GM18858 (cell line): Measurements from ENCODE around the gene WNK1.
"Not testable (repeated sequence)": the region's sequence is repeated elsewhere in the genome, so short reads cannot be mapped to it uniquely, and the experiment has no call there.

Experiments used
- ATAC-seq: cut with Tn5 transposase; IDR thresholded peaks from one replicate; pipeline ENCODE4 v1.9.1; 2021; ENCODE audit not compliant: unreplicated experiment

Gene WNK1

GRCh38 chr12:751999-752694 lies at the start of gene WNK1:
Gene WNK1, plus strand, starts transcription at chr12:752579. Its CDS starts 987 bp downstream, at chr12:753566.
- peak; percentile 35 for ATAC-seq

- ATAC-seq, result no peak
These were observed 47.7 kb upstream of the WNK1 start for GRCh38 chr12:704516-705242.

DNA sequence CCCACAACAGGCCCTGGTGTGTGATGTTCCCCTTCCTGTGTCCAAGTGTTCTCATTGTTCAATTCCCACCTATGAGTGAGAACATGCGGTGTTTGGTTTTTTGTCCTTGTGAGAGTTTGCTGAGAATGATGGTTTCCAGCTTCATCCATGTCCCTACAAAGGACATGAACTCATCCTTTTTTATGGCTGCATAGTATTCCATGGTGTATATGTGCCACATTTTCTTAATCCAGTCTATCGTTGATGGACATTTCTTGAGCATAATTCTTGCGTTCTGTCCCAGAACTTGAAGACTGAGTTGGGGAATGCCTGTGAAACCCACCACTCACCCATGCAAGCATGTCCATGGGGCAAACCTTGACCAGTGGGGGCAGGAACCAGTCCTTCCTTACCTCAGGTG lies 44.3 kb upstream of the WNK1 start:
- ATAC-seq, result not testable (repeated sequence)

DNA sequence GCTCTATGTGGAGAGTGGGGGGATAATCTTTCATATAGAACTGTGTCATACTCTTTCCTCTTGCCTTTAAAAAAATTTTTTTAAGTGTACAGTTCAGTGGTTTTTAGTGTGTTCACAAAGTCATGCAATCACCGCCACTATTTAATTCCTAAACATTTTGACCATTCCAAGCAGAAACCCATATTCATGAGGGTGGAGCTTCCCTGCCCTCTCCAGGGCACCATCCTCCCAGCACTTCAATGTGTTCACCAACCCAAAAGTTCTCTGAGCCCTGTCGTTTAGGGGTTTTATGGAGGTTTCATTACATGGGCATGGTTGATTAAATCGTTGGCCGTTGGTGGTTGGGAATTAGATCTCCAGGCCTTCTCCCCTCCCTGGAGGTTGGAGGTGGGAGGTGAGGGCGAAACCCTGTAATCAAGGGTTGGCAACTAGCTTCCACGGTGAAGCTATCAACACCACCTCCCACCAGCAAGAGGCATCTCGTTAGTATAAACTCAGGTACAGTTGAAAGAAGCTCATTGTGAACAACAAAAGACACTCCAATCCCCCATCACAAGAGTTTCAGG lies 42.8 kb upstream of the WNK1 start:
- ATAC-seq, result no peak

- ATAC-seq, result no peak
These were observed 40.1 kb upstream of the WNK1 start for GRCh38 chr12:712172-712863.

- no peak for ATAC-seq
These were observed 39.0 kb upstream of the WNK1 start for GRCh38 chr12:713281-713875.

DNA sequence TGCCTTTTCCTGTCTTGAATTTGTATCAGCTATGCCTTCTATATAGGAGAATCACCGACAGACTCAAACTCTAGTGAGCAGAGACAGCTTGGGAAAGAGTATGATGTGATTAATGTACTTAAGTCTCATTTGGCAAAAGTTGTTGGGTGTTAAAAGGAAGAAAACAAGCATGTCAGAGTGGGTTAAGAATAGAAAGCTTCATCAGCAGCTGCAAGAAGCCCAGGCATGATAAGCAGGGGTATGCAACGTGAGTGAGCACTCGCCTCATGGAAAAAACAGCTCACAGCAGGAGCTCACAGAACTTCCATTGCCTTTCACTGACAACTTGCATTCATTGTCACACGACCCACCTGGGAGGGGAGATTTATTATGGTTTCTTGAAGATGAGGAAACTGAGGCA lies 35.9 kb upstream of the WNK1 start:
- no peak for ATAC-seq

DNA sequence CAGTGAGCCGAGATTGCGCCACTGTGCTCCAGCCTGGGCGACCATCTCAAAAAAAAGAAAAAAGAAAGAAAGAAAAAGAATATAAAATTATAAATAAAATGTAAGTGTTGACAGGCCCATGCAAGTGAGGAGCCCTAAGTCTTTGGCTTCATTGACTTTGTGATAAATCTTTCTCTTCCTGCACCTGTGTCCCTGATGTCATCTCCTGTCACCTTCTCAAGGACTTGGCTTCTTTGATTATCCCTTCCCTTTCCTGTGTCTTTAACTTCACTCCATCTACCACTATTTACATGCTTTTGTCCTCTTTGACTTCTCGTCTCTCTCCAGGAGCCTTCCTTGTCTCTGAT lies 33.6 kb upstream of the WNK1 start:
- ATAC-seq, result no peak

DNA sequence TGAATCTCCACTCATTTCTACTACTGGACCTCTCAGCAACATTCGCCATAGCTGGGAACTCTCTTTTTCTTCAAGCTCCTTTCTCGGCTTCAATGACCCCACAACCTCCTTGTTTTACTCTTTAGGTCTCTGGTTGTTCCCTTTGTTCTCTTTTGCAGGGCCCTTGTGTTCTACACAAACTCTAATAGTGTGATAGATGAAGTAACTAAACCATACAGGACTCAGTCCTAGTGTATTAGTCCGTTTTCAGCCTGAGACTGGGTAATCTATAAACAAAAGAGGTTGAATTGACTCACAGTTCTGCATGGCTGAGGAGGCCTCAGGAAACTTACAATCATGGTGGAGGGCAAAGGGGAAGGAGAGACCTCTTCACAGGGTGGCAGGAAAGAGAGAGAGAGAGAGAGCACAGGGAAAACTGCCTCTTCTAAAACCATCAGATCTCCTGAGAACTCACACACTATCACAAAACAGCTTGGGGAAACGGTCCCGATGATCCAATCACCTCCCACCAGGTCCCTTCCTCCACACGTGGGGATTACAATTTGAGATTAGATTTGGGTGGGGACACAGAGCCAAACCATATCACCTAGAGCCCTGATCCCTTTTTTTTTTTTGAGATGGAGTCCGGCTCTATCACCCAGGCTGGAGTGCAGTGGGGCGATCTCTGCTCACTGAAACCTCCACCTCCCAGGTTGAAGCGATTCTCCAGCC lies 32.0 kb upstream of the WNK1 start:
- no peak for ATAC-seq

DNA sequence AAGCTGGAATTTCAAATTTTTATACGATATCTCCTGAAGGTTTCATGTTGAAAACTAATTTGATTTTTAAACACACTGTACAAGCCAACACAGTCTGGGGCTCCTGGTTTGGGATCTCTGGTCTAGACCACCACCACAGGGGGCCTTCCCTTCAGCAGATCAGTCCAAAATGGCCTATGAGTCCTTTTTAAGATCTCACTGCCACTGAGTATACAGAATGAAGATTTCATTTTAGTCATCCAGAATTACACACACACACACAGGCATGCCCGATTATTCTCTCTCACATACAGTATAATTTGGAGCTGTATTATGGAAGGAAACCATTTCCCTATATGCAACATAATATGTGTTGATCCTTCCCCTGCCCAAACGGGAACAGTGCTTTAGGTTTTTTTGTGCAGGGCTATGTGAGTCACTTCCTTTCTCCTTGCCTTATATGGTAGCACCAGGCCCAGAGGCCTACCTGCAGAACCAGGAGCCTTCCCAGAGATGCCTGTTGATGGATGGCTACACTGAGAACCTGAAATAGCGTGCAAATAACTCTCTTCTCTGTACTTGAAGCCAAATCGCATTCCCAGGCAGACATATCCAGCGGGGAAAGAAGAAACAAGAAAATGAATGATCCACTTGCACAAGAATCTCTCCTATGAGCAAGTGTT lies 28.1 kb upstream of the WNK1 start:
- ATAC-seq, result no peak

- ATAC-seq, result no peak
These were observed 27.3 kb upstream of the WNK1 start for GRCh38 chr12:725076-725475.

GRCh38 chr12:726281-727140 lies 25.9 kb upstream of the WNK1 start:
- ATAC-seq, result no peak

DNA sequence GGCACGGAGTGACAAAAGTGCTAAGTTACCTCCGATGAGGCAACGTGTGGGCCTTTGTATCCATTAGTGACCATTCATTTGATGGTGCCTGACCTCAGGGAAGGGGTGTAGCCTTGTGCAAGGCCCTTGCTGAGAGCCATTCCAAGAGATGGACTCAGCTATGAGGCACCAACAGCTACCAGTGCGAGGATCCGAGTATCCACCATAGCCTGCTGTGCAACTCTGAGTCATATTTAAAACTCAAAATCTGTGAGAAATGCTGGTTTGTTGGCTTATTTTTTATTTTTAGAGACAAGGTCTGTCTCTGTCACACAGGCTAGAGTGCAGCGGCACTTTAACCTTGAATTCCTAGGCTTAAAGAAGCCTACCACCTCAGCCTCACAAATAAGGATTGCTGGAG lies 25.1 kb upstream of the WNK1 start:
- no peak for ATAC-seq

DNA sequence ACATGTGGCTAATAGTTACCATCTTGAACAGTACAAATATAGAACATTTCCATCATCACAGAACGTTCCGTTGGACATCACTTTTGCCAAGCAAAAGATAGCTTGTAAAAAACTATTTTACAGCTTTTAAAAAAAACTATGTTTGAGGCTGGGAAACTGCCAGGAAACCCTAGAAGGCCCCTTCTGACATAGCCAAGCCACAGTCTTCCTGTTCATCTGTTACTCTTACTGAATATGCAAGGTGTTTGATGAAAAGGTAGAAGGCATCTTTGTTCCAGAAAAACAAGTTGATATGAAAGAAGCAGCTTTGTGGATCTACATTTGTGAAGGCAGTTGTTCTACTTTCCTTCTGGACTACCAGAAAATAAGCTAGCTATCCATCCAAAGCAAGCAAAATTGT lies 23.6 kb upstream of the WNK1 start:
- ATAC-seq, result no peak

- no peak for ATAC-seq
These were observed 23.2 kb upstream of the WNK1 start for GRCh38 chr12:729221-729620.

GRCh38 chr12:730550-730949 lies 21.8 kb upstream of the WNK1 start:
- no peak for ATAC-seq

- no peak for ATAC-seq
These were observed 15.1 kb upstream of the WNK1 start for GRCh38 chr12:737122-737739.

DNA sequence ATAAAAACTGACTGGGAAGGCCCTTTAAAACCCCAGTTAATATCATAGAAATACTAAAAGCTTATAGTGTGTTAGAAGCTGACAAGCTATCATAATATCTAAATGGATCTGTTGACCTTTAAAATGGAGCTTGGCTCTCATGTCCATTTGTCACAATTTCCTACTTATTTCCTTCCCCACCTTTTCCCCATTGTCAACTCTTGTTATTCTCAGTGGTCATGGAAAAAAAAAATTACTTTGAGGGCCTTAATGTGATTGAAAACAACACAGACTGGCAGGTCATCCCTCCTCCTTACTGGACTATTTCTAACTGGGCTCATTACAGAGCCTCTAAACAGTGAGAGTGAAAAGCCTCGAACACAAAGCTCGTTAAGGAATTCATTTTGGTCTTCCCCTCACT lies 13.7 kb upstream of the WNK1 start:
- no peak for ATAC-seq

DNA sequence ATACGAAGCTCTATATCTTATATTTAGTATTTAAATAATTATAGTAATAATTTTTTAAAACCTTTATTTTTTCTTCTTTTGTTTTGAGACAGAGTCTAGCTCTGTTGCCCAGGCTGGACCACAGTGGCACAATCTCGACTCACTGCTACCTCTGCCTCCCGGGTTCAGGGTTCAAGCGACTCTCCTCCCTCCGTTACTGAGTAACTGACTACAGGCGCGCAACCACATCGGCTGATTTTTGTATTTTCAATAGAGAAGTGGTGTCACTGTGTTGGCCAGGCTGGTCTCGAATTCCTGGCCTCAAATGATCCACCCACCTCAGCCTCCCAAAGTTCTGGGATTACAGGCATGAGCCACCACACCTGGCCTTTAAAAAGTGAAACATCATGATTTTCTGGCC lies 13.0 kb upstream of the WNK1 start:
- ATAC-seq, result no peak
